Right lobe of liver (tissue), 4 donors: ENCODE results near the gene SPESP1.

Source experiments
- CTCF ChIP-seq, 4 donors: fragments of 200-600 bp in 3 of 4; fragments of 450-650 bp in 1 of 4; IDR thresholded peaks; one replicate each; pipeline versions ENCODE4 v1.5.1 to v1.8.0; 2016 to 2022; ENCODE audit warnings: antibody characterized with exemption in 4 of 4, mild to moderate bottlenecking in 2 of 4
- POLR2A ChIP-seq: fragments of 450-650 bp; IDR thresholded peaks from one replicate; pipeline ENCODE4 v1.6.1; 2017; ENCODE audit warnings: antibody characterized with exemption, mild to moderate bottlenecking
- donor health status: DM: no; HTN: no; CAD: no.
- donor health status: DM: no; HTN: no; CAD: no.
- donor health status: DM: no; HTN: yes; CAD: no.

- TF ChIP-seq CTCF (IDR thresholded peaks at IDR 0.05) (no peak), POLR2A (no peak)
These were observed 37.6 kb downstream of the SPESP1 start for GRCh38 chr15:68967948-68968347.
